ENCODE data around the gene PTPRN2.

PTPRN2 gene

GRCh38 chr7:157818701-157819454, 768.7 kb downstream of the PTPRN2 start:
- DNase-seq = no peak

- DNase-seq = no peak
These were observed 769.5 kb downstream of the PTPRN2 start for GRCh38 chr7:157817944-157818700.

DNA sequence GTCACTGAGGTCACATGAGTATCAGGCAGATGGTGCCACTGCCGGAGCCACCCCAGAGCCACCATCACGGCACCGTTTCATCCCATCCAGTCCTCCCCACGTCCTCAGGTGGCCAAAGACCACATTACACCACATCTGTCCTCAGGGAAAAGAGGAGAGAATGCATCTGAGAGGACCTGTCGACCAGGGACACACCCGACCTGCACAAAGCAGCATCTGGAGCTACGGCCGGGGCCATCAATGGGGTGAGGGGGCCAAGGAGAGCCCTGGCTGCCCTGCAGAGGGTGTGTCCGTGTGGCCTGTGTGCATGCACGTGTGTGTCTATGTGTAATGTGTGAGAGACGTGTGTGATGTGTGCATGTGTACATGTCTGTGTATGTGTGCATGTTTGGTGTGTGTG, 770.2 kb downstream of the PTPRN2 start:
- no peak for DNase-seq

DNA sequence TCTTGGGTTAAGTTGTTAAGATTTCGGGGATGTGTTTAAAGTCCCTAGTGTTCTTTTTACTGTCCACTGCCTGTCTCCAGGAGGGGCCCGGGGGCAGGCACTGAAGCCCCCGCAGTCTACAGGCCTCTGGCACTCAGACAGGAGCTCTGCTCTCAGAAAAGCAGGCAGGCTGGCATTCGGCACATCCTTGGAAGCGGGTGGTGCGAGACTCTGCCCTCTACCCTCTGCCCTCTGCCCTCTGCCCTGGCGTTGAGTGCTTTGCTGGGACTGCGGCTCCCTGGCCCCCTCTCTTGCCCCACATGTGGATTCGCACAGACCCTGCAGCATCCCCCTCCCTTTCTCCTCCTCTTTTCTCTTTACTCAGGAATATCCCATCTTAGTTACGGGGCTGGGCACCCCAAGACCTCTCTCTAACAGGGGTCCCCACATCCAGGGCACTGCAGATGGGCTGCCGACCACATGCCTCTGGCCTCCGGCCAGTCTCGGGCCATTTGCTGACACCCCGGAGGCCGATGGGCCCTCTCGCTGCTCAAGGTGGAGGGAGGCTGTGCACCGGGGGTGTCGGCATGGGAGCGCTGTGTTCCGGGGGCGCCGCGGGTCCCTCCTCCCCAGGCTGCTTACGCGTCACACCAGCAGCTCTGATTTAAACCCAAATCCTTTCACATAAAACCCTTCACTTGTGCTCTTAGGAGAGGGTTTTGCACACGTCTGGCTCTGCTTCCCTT, 770.9 kb downstream of the PTPRN2 start:
- DNase-seq = no peak

- DNase-seq = no peak
These were observed 771.5 kb downstream of the PTPRN2 start for GRCh38 chr7:157816086-157816485.

DNA sequence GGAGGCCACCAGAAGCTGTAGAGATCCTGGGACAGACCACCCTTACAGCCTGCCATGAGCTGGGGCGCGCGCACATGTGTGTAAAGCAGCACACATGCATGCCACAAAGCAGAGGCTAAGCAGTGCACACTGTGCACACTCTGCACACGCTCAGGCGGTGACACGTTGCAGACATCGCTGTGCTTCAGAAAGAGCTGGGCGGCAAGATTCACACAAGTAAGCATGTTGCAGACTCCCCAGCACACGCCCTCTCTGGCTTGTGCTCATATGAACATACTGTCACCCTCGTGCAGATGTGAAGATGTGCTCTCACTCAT, 772.0 kb downstream of the PTPRN2 start:
- no peak for DNase-seq

DNA sequence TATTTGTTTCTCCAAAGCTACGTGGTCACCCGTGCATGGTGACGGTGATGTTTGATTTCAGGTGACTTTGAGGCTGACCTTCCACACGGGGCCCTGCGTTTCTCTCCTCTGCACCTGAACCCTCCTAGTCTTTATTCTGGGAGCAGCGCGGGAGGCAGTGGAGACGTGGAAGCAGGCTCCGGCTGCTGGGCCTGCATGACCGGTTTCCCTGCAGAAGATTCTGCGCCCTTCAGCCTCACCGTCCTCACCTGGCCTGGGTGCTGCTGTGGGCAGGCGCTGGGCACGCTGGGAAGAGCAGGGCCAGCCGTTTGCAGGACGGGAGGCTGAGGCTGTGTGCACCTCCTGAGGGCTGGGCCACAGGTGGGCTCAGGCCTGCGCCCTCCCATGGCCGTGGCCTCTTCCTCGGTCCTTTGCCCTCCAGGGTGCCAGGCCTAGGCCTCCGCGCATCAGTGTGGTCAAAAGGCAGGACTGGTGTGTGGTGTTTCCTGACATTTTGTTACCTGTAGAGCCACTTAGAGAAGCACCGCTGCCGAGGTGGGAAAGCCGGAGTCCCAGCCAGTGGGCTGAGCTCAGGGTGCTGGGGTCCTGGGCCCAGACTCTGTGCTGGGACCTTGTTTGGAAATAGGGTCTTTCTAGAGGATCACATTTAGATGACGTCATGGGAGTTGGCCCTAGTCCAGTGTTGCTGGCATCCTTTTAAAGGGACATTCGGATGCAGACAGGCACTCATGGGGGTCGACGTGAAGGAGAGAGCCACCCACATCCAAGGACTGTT, 772.5 kb downstream of the PTPRN2 start:
- DNase-seq = no peak

DNA sequence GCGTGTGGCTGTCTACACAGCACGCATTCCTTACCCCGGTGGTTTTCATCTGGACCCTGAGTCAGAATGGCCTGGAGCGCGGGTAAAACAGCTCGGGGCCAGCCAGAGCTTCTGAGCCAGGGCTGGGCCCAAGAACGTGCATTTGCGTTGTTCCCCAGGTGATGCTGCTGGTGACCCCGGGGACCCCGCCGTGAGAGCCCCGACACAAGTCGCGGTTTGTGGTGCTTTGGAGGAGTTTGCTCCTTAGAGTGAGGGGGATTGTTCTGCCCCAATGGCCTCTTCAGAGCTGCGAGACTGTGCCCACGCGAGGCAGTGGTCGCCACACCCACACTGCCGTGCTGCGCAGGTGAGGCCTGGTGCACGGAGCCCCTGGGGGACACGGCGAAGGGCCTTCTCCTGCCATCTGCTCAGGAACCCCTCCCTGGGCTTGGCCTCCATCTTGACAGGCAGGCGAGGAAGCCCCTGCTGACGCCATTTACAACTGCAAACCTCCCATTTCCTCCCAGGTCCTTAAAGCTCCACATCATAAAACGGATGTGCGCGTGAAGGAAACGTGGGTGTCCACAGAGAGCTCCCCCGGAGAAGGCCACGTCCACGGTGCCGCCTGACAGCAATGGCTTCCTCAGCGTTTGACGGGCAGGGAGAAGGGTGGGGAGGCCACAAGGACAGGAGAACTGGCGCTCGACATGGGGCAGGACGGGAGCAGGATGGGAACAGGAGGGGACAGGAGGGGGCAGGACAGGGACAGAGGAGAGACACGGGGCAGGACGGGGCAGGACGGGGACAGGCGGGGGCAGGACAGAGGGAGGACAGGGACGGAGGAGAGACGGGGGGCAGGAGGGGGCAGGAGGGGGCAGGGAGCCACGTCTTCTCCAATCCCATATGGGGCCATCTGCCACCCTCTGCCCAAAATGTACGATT, 773.6 kb downstream of the PTPRN2 start:
- no peak for DNase-seq

GRCh38 chr7:157813053-157813452, 774.6 kb downstream of the PTPRN2 start:
- no peak for DNase-seq

DNA sequence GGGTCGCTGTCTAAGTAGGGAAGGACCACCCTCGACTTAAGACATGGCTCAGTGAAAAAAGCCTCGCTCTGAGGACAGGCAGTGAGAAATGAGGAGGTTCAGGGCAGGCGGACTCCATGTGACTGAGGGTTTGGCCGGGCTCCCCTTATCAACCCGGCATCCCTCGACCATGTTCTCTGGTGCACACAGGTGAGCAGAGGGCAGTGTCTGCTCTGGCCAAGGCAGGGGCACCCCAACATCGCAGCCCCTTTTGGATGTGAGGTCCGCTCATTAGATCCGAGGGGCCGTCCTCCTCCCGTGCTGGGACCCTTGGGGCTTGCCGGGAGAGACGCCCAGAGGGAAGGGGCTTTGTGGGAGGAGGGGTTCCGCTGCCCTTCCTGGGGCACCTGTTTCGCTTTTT, 775.7 kb downstream of the PTPRN2 start:
- no peak for DNase-seq

DNA sequence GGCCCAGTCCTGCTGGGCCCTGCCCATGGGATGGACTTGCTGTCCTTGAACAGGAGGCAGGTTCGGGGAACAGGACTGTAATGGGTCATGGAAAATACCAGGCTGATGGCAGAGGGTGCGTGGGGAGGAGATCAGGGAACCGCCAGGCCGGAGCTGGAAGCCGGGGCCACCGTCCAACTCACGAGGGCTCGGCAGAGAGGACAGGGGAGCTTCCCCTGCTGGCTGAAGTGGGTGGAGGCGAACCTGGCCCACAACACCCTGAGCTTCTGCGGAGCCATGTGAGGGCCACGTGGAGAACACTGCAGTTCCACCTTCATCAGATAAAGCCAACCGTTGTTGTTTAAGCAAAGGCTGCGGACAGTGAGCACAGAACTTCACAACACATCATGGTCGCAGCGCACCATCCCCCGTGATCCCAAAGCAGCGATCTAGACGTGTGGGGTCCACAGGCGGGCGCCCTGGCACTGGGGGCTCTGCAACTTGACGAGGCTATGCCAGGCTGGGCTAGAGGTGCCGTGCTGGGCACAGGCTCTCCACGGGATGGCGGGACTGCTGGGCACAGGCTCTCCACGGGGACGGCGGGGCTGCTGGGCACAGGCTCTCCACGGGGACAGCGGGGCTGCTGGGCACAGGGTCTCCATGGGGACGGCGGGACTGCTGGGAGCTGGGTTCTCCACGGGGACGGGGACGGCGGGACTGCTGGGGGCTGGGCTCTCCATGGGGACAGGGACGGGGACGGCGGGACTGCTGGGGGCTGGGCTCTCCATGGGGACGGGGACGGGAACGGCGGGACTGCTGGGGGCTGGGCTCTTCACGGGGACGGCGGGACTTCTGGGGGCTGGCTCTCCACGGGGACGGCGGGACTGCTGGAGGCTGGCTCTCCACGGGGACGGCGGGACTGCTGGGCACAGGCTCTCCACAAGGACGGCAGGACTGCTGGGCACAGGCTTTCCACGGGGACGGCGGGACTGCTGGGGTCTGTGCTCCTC, 777.5 kb downstream of the PTPRN2 start:
- DNase-seq = no peak

DNA sequence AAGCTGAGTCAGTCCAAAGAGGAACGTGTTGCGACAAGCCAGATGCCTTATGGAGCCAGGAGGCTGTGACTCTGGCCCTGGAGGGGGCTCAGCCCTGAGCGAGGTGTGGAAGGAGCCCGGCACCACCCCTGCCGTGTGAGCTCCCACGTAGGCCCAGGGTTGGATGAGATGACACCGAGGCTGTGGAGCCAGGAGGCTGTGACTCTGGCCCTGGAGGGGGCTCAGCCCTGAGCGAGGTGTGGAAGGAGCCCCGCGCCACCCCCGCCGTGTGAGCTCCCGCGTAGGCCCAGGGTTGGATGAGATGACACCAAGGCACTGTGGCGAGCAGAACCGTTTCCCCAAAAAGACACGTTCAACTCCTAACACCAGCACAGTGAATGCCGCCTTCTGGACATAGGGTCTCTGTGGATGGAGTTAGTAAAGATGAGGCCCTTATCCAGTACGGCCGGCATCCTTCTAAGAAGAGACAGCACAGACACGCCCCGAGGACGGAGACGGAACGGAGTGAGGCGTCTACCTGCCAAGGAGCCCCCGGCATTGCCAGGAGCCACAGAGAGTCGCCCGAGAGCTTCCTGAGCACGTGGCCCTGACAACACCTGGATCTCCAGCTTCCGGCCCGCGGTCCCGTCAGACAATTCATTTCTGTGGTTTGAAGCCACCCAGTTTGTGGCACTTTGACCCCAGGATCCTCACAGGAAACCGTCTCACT, 778.3 kb downstream of the PTPRN2 start:
- DNase-seq = no peak

DNA sequence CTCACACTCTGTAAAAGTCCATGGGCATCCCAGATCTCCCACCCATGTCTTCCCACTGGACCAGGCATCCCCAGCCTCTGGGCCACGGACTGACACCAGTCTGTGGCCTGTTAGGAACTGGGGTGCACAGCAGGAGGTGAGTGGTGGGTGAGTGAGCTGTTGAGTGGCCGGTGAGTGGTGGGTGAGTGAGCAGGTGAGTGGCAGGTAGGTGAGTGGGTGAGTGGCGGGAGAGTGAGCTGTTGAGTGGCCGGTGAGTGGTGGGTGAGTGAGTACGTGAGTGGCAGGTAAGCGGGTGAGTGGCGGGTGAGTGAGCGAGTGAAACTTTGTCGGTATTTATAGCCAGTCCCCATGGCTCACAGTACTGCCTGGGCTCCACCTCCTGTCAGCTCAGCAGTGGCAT, 779.6 kb downstream of the PTPRN2 start:
- DNase-seq = no peak

- DNase-seq = no peak
These were observed 780.1 kb downstream of the PTPRN2 start for GRCh38 chr7:157807510-157807909.

DNA sequence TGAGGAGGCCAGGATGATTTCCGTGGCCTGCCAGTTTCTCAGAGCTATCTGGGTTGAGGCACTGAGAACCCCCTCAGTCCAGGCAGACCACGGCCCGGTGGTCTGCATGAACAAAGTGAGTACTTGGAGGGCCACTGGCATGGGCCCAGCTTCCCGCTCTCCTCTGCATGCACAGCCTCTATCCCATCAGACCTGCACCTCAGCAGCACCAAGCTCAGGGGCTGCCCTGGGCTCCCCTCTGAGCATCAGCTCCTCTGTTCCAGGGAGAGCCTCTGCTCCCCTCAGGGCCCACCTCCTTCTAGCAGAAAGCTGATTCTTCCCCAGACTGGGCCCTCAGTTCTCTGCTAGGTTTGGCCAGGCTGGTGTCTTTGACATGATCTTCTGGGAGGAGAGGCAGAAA, 780.9 kb downstream of the PTPRN2 start:
- DNase-seq = no peak

DNA sequence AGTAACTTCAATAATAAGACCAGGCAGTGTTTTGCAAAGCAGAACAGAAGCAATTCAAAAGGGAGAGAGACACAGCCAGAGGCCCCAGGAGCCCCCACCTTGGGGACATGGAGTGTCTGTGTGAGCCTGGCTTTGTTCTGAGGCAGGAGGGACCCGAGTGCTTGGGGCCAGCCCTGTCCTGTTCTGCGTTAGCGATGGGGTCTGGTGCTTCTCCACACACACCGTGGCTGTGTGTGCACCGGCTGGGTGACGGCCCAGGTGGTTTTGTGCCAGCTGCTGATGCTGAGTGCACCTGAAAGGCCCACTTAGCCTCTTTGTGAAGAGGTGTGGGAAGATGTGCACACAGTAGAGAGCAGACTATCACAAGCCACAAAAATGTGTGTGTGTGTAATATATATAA, 781.9 kb downstream of the PTPRN2 start:
- DNase-seq = no peak

- DNase-seq = no peak
These were observed 783.7 kb downstream of the PTPRN2 start for GRCh38 chr7:157803906-157804305.

GRCh38 chr7:157801971-157802675, 785.5 kb downstream of the PTPRN2 start:
- DNase-seq = no peak

GRCh38 chr7:157801113-157801512, 786.5 kb downstream of the PTPRN2 start:
- DNase-seq = no peak

All from suppressor macrophage (primary cell).